ENCODE data around the gene GNAQ.

GRCh38 chr9:77954666-77955015, 77.0 kb downstream of the GNAQ start:
- no peak for TF ChIP-seq POLR2A (IDR thresholded peaks at IDR 0.05)
- no peak for TF ChIP-seq CTCF (IDR thresholded peaks at IDR 0.05)
- TF ChIP-seq EP300 (IDR thresholded peaks at IDR 0.05), result no peak
